Measurements from ENCODE around the gene SFRP5.

DNA sequence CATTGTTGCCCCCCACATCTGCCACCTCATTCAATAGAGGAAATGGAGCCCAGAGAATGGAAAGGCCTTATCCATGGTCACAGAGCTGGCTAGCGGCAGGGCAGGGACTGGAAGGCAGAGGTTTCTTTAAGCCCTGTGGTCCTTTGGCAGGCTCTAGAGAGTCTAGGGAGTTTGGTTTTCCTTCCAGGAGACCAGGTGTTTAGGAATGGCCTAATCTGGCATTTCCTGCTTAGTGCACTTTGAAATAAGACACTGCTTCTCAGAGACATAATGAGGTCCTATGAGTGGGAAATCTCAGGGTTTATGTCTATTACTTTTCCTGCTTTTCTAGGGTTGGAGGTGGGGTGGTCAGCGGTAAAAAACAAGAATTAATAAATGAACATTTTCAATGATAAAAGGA is 52.2 kb downstream of the SFRP5 start:
- TF ChIP-seq POLR2A (IDR thresholded peaks at IDR 0.05; ENCODE audit: low read depth, low read length) (no peak), SMC3 (IDR thresholded peaks at IDR 0.05; ENCODE audit: low read depth, low read length) (no peak), RFX5 (IDR thresholded peaks at IDR 0.05; ENCODE audit: low read depth, low read length) (no peak), RCOR1 (IDR thresholded peaks at IDR 0.05; ENCODE audit: insufficient replicate concordance, low read length) (no peak), CEBPB (IDR thresholded peaks at IDR 0.05; ENCODE audit: low read depth, low read length) (no peak)
- TF ChIP-seq, protein P1, sequence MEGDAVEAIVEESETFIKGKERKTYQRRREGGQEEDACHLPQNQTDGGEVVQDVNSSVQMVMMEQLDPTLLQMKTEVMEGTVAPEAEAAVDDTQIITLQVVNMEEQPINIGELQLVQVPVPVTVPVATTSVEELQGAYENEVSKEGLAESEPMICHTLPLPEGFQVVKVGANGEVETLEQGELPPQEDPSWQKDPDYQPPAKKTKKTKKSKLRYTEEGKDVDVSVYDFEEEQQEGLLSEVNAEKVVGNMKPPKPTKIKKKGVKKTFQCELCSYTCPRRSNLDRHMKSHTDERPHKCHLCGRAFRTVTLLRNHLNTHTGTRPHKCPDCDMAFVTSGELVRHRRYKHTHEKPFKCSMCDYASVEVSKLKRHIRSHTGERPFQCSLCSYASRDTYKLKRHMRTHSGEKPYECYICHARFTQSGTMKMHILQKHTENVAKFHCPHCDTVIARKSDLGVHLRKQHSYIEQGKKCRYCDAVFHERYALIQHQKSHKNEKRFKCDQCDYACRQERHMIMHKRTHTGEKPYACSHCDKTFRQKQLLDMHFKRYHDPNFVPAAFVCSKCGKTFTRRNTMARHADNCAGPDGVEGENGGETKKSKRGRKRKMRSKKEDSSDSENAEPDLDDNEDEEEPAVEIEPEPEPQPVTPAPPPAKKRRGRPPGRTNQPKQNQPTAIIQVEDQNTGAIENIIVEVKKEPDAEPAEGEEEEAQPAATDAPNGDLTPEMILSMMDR (conservative IDR thresholded peaks at IDR 0.05; ENCODE audit: low read depth, low read length) = no peak
- TF ChIP-seq, protein P2, sequence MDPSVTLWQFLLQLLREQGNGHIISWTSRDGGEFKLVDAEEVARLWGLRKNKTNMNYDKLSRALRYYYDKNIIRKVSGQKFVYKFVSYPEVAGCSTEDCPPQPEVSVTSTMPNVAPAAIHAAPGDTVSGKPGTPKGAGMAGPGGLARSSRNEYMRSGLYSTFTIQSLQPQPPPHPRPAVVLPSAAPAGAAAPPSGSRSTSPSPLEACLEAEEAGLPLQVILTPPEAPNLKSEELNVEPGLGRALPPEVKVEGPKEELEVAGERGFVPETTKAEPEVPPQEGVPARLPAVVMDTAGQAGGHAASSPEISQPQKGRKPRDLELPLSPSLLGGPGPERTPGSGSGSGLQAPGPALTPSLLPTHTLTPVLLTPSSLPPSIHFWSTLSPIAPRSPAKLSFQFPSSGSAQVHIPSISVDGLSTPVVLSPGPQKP (IDR thresholded peaks at IDR 0.05; ENCODE audit: borderline replicate concordance, low read depth, low read length) = no peak

Measured in IMR-90 (cell line).